HG03469 (cell line): ENCODE measurements around the gene RSU1.
"Not testable (repeated sequence)": the region's sequence is repeated elsewhere in the genome, so short reads cannot be mapped to it uniquely, and the experiment has no call there.

Source experiments
- ATAC-seq: cut with Tn5 transposase; IDR thresholded peaks from one replicate; pipeline ENCODE4 v1.9.1; 2021; ENCODE audit warnings: mild to moderate bottlenecking, moderate library complexity, moderate number of reproducible peaks; ENCODE audit not compliant: unreplicated experiment

The RSU1 gene

GRCh38 chr10:16817125-16818019 is at the start of gene RSU1:
Gene RSU1, minus strand, starts transcription at chr10:16817424. Its CDS starts 343 bp downstream, at chr10:16817081.
- peak; percentile 98 for ATAC-seq

- no peak for ATAC-seq
Measured at GRCh38 chr10:16866541-16867275, 49.5 kb upstream of the RSU1 start.

GRCh38 chr10:16865766-16866165 is 48.5 kb upstream of the RSU1 start:
- ATAC-seq, result no peak

- ATAC-seq, result no peak
Measured at GRCh38 chr10:16863766-16864165, 46.5 kb upstream of the RSU1 start.

GRCh38 chr10:16857419-16857818 is 40.2 kb upstream of the RSU1 start:
- no peak for ATAC-seq

GRCh38 chr10:16856567-16856966 is 39.3 kb upstream of the RSU1 start:
- no peak for ATAC-seq

GRCh38 chr10:16856092-16856491 is 38.9 kb upstream of the RSU1 start:
- ATAC-seq, result no peak

- ATAC-seq, result no peak
Measured at GRCh38 chr10:16854623-16855022, 37.4 kb upstream of the RSU1 start.

GRCh38 chr10:16853809-16854208 is 36.6 kb upstream of the RSU1 start:
- no peak for ATAC-seq

GRCh38 chr10:16853201-16853600 is 36.0 kb upstream of the RSU1 start:
- no peak for ATAC-seq

- no peak for ATAC-seq
Measured at GRCh38 chr10:16852624-16853023, 35.4 kb upstream of the RSU1 start.

GRCh38 chr10:16848562-16849154 is 31.4 kb upstream of the RSU1 start:
- no peak for ATAC-seq

- no peak for ATAC-seq
Measured at GRCh38 chr10:16847644-16848043, 30.4 kb upstream of the RSU1 start.

- no peak for ATAC-seq
Measured at GRCh38 chr10:16845248-16845647, 28.0 kb upstream of the RSU1 start.

- ATAC-seq, result peak; percentile 58
Measured at GRCh38 chr10:16843252-16843870, 26.1 kb upstream of the RSU1 start.

- ATAC-seq, result no peak
Measured at GRCh38 chr10:16835228-16835627, 18.0 kb upstream of the RSU1 start.

- ATAC-seq, result no peak
Measured at GRCh38 chr10:16832351-16833080, 15.3 kb upstream of the RSU1 start.

- ATAC-seq, result no peak
Measured at GRCh38 chr10:16828701-16829175, 11.5 kb upstream of the RSU1 start.

- peak; percentile 86 for ATAC-seq
Measured at GRCh38 chr10:16828114-16828568, 10.9 kb upstream of the RSU1 start.

GRCh38 chr10:16827474-16827873 is 10.2 kb upstream of the RSU1 start:
- ATAC-seq, result not testable (repeated sequence)
